Muscle layer of colon (tissue), 2 donors: ENCODE results near the gene SGMS1.
"Not testable (repeated sequence)": the region's sequence is repeated elsewhere in the genome, so short reads cannot be mapped to it uniquely, and the experiment has no call there.

Experiments
- H3K27ac ChIP-seq: one replicate; pipeline ENCODE4 v1.7.0; 2013; ENCODE audit warnings: low read depth, mild to moderate bottlenecking, low read length, moderate library complexity
- H3K27me3 ChIP-seq, 2 donors: one replicate each; pipeline ENCODE4 v1.7.0; 2013; ENCODE audit warnings: low read length in 2 of 2, mild to moderate bottlenecking in 2 of 2; ENCODE audit not compliant: insufficient read depth in 2 of 2, control insufficient read depth in 1 of 2
- H3K36me3 ChIP-seq: one replicate; pipeline ENCODE4 v1.7.0; 2013; ENCODE audit warnings: mild to moderate bottlenecking, low read length; ENCODE audit not compliant: insufficient read depth
- H3K4me1 ChIP-seq: one replicate; pipeline ENCODE4 v1.7.0; 2013; ENCODE audit warnings: mild to moderate bottlenecking, low read length; ENCODE audit not compliant: insufficient read depth
- H3K4me3 ChIP-seq, 2 donors: one replicate each; pipeline ENCODE4 v1.7.0; 2013; ENCODE audit warnings: low read length in 2 of 2, low read depth in 1 of 2, mild to moderate bottlenecking in 1 of 2, moderate library complexity in 1 of 2
- H3K9ac ChIP-seq: one replicate; pipeline ENCODE4 v1.7.0; 2013; ENCODE audit warnings: low read length
- H3K9me3 ChIP-seq: one replicate; pipeline ENCODE4 v1.7.0; 2013; ENCODE audit warnings: mild to moderate bottlenecking, low read length
- donor health status: abdominal sarcoma.
- donor health status: Adenocarcinoma of cecum.

SGMS1 gene

GRCh38 chr10:50375745-50376144 lies 248.0 kb downstream of the SGMS1 start:
- no peak overlapping the region for H3K9ac ChIP-seq
- H3K4me1 ChIP-seq = peaks cover 37% of the 10 kb centered on the region
- no peaks in the 10 kb centered on the region for H3K27me3 ChIP-seq
- H3K27ac ChIP-seq = no peak overlapping the region
- H3K9me3 ChIP-seq = no peaks in the 10 kb centered on the region
- no peak overlapping the region for H3K4me3 ChIP-seq
- no peaks in the 10 kb centered on the region for H3K36me3 ChIP-seq

DNA sequence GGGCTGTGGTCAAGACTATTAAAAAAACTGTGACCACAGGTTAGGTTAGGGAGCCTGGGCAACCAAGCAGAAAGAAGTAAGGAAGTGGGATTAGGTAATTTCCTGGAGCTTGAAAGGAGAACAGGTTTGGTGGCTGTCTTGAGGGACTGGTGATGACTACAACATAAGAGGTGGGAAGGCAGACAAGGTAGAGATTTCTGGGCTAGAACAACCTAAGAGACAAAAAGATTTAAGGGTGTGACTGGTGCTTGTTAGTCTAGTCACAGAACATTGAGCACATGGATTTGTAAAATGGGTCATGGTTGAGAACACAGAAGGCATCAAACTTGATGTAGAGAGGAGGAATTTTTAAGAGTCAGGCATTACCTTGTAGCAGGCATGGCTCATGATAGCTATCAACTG lies 248.7 kb downstream of the SGMS1 start:
- peaks cover 37% of the 10 kb centered on the region for H3K4me1 ChIP-seq
- no peak overlapping the region for H3K4me3 ChIP-seq
- H3K27ac ChIP-seq = no peak overlapping the region
- no peaks in the 10 kb centered on the region for H3K27me3 ChIP-seq
- no peaks in the 10 kb centered on the region for H3K9me3 ChIP-seq
- no peaks in the 10 kb centered on the region for H3K36me3 ChIP-seq
- no peak overlapping the region for H3K9ac ChIP-seq

DNA sequence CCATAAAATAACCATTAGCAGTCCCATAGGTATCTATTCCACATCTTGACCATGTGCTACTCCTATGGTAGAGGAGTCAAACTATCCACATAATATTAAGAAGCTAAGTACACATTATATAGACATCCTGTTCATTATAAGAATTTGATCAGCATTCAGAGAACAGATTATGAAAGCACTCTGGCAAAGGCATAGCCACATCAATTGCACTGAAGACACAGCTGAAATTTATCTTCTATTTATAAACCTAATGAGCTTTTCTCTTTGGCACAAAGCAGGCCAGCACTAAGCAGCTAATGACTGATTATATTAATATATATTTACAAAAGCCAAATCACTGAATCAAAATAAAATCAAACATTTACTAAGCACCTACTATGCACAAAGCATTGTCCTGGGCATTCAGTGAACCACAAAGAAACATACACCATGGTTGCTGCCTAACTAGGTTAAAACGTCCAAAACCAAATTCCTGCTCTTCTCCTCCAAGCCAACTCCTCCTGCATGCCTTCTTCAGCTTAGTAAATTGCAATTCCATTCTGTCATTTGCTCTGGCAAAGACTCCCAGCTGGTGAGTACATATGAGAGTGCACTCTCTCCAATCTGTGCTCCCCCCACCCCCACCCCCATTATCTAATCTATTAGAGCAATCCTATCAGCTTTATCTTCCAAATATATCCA lies 249.8 kb downstream of the SGMS1 start:
- no peaks in the 10 kb centered on the region for H3K36me3 ChIP-seq
- H3K9me3 ChIP-seq = no peaks in the 10 kb centered on the region
- H3K4me3 ChIP-seq = no peak overlapping the region
- no peaks in the 10 kb centered on the region for H3K27me3 ChIP-seq
- peaks cover 36% of the 10 kb centered on the region for H3K4me1 ChIP-seq
- no peak overlapping the region for H3K27ac ChIP-seq
- no peak overlapping the region for H3K9ac ChIP-seq

- Histone ChIP-seq H3K4me3 (no peak overlapping the region), H3K27ac (no peak overlapping the region), H3K27me3 (no peaks in the 10 kb centered on the region), H3K36me3 (no peaks in the 10 kb centered on the region), H3K4me1 (peaks cover 17% of the 10 kb centered on the region), H3K9ac (no peak overlapping the region), H3K9me3 (no peaks in the 10 kb centered on the region)
Measured at GRCh38 chr10:50369931-50370330, 253.8 kb downstream of the SGMS1 start.

DNA sequence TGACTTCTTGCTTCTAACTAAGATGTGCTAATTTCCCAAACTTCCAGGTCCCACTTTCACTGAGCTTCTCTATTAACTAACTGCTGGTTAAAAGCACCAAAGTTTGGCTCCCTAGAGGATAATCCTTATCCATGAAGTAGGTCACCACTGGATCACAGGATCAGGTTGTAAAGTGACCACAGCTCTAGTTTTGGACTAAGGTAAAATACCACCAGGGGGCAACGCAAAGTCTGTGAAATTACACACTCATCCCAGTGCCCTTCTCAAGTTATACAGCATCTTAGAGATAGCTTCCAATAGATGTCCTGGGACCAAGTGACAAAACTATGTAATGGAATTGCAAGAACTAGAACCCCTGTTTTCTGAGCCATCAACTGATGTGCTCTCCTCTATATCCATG lies 256.0 kb downstream of the SGMS1 start:
- Histone ChIP-seq H3K36me3 (no peaks in the 10 kb centered on the region), H3K9me3 (no peaks in the 10 kb centered on the region), H3K27ac (no peak overlapping the region), H3K4me3 (no peak overlapping the region), H3K9ac (no peak overlapping the region), H3K4me1 (no peaks in the 10 kb centered on the region), H3K27me3 (no peaks in the 10 kb centered on the region)

GRCh38 chr10:50366421-50366820 lies 257.3 kb downstream of the SGMS1 start:
- H3K27me3 ChIP-seq, H3K9me3 ChIP-seq, H3K9ac ChIP-seq, H3K36me3 ChIP-seq, H3K4me1 ChIP-seq, H3K4me3 ChIP-seq, H3K27ac ChIP-seq: not testable (repeated sequence)

GRCh38 chr10:50364730-50365129 lies 259.0 kb downstream of the SGMS1 start:
- H3K9ac ChIP-seq, H3K4me3 ChIP-seq, H3K4me1 ChIP-seq, H3K27ac ChIP-seq, H3K36me3 ChIP-seq, H3K27me3 ChIP-seq, H3K9me3 ChIP-seq: not testable (repeated sequence)

- no peak overlapping the region for H3K9ac ChIP-seq
- no peaks in the 10 kb centered on the region for H3K27me3 ChIP-seq
- no peaks in the 10 kb centered on the region for H3K36me3 ChIP-seq
- H3K4me1 ChIP-seq = peaks cover 15% of the 10 kb centered on the region
- no peaks in the 10 kb centered on the region for H3K9me3 ChIP-seq
- H3K4me3 ChIP-seq = no peak overlapping the region
- no peak overlapping the region for H3K27ac ChIP-seq
Measured at GRCh38 chr10:50362547-50363125, 261.1 kb downstream of the SGMS1 start.

DNA sequence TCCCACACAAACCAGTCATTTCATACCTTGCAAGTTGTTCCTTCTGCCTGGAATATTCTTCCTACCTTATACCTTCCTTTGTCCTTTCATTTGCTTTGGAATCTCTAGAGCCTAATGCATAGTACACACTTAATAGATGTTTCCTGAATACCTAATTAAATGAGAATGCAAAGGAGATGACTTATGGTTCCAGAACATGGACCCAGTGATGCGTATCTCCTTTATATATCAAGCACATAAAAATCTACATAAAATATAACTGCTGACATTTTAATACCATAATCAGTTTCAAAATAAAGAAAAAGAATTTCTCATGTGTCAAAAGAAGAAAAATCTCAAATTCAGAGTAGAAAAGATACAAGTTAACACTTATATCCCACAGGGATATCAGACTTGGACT lies 261.8 kb downstream of the SGMS1 start:
- Histone ChIP-seq H3K4me3 (no peak overlapping the region), H3K4me1 (peaks cover 15% of the 10 kb centered on the region), H3K27me3 (no peaks in the 10 kb centered on the region), H3K9ac (no peak overlapping the region), H3K9me3 (no peaks in the 10 kb centered on the region), H3K27ac (no peak overlapping the region), H3K36me3 (no peaks in the 10 kb centered on the region)

DNA sequence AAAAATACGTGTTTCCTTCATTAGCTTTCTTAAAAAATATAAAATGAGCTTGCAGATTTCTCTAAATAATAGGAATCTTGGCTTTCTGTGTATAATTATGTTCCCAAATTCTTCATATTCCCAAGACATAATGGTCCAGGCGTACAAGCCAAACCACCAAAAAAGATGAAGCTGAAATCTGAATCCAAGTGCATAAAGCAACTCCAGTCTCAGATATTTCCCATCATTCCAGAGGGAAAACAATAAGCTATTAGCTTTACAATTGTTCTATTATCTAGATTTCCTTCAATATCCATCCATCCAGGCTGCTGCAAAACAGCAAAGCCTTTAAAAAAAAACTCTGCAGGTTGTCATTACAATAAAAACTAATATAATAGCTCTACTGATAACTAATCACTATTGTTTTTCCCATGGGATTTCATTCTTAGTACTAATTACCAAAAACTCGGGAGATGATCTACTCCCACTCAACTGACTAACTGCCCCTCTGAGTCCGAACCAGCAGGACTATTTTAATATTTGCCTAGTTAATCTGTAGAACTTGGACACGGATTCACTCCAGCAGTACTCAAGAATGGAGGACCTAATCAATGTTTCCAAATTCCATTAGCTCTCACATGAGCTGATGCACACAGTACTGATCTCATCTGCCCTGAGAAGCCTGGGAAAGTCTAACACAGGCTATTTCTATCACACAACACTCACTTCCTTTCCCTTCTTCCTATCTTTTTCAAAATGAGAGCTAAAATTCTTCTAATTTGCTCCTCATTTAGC lies 263.5 kb downstream of the SGMS1 start:
- Histone ChIP-seq H3K9me3 (no peaks in the 10 kb centered on the region), H3K27ac (no peak overlapping the region), H3K27me3 (no peaks in the 10 kb centered on the region), H3K4me1 (peaks cover 15% of the 10 kb centered on the region), H3K36me3 (no peaks in the 10 kb centered on the region), H3K9ac (no peak overlapping the region), H3K4me3 (no peak overlapping the region)

GRCh38 chr10:50358925-50359687 lies 264.6 kb downstream of the SGMS1 start:
- Histone ChIP-seq H3K4me3 (no peak overlapping the region), H3K9ac (no peak overlapping the region), H3K36me3 (no peaks in the 10 kb centered on the region), H3K4me1 (peaks cover 15% of the 10 kb centered on the region), H3K27me3 (no peaks in the 10 kb centered on the region), H3K27ac (no peak overlapping the region), H3K9me3 (no peaks in the 10 kb centered on the region)
